B cell (primary cell): ENCODE data around the gene MYOCOS. TPM values are rescaled to one million over a fixed set of nuclear protein-coding genes. Genes with fewer than 3 reads are reported as not detected.

Experiments
- ATAC-seq: fragments of 200-7000 bp; cut with Tn5 transposase; one replicate; pipeline ENCODE4 v1.10.0; 2021; ENCODE audit warnings: low read depth, mild to moderate bottlenecking, moderate number of reproducible peaks, moderate library complexity
- CTCF ChIA-PET: fragments of 350-600 bp; sonication (Branson Sonifier 250); formaldehyde crosslinking; loops from one replicate; lab custom pipeline; 2021; ENCODE audit warnings: antibody characterized with exemption, inconsistent platforms; lab: Charles Lee
- POLR2A ChIA-PET: fragments of 350-600 bp; sonication (Branson Sonifier 250); formaldehyde crosslinking; loops from one replicate; lab custom pipeline; 2021; ENCODE audit warnings: antibody characterized with exemption; lab: Charles Lee
- DNase-seq: peaks from one replicate; pipeline ENCODE4 v3.0.0; 2013
- H2AFZ ChIP-seq: 2 replicates; pipeline ENCODE4 v1.6.1; 2012; ENCODE audit warnings: mild to moderate bottlenecking, low read depth, low read length; ENCODE audit not compliant: insufficient read depth, poor library complexity, severe bottlenecking
- H3K27ac ChIP-seq, 2 donors: 1 replicate in 1 of 2; 2 replicates in 1 of 2; pipeline ENCODE4 v1.5.1; 2012 to 2013; ENCODE audit warnings: low read length in 2 of 2, mild to moderate bottlenecking in 2 of 2, moderate library complexity in 1 of 2
- H3K27me3 ChIP-seq, 4 experiments: fragments of 200-600 bp in 1 of 4; sonication (generic) in 1 of 4; replicated peaks in 1 of 4; 1 replicate in 2 of 4; 2 replicates in 2 of 4; pipeline versions ENCODE4 v1.6.1 to v1.7.0; 2013 to 2016; ENCODE audit warnings: low read length in 3 of 4, mild to moderate bottlenecking in 2 of 4, mixed read lengths in 1 of 4, moderate library complexity in 1 of 4; ENCODE audit not compliant: insufficient read depth in 4 of 4, control insufficient read depth in 3 of 4; ENCODE audit errors: control extremely low read depth in 1 of 4
- H3K36me3 ChIP-seq, 2 experiments: replicated peaks in 1 of 2; 1 replicate in 1 of 2; 2 replicates in 1 of 2; pipeline versions ENCODE4 v1.6.1 to v1.7.1; 2013; ENCODE audit warnings: low read length in 1 of 2; ENCODE audit not compliant: insufficient read depth in 2 of 2, control insufficient read depth in 1 of 2; ENCODE audit errors: control extremely low read depth in 1 of 2, extremely low read depth in 1 of 2
- H3K4me1 ChIP-seq, 2 donors: fragments of 200-600 bp in 1 of 2; sonication (generic) in 1 of 2; 1 replicate in 1 of 2; 2 replicates in 1 of 2; pipeline versions ENCODE4 v1.5.1 to v1.6.1; 2013 to 2017; ENCODE audit warnings: low read length in 2 of 2; ENCODE audit not compliant: control insufficient read depth in 2 of 2, insufficient read depth in 2 of 2
- H3K4me2 ChIP-seq: replicated peaks from 2 replicates; pipeline ENCODE3; 2012; ENCODE audit warnings: mild to moderate bottlenecking, low read depth, low read length; ENCODE audit not compliant: poor library complexity, severe bottlenecking
- H3K4me3 ChIP-seq, 5 experiments: fragments of 200-600 bp in 1 of 5; sonication (generic) in 1 of 5; 1 replicate in 3 of 5; 2 replicates in 2 of 5; pipeline versions ENCODE4 v1.5.1 to v1.7.0; 2011 to 2016; ENCODE audit warnings: low read length in 4 of 5, mild to moderate bottlenecking in 4 of 5, low read depth in 2 of 5, control low read depth in 1 of 5, moderate library complexity in 1 of 5; ENCODE audit not compliant: insufficient read depth in 1 of 5; ENCODE audit errors: control extremely low read depth in 1 of 5, extremely low read depth in 1 of 5
- H3K79me2 ChIP-seq: fragments of 200-600 bp; sonication (generic); one replicate; pipeline ENCODE4 v1.6.0; 2016; ENCODE audit warnings: low read length; ENCODE audit not compliant: control insufficient read depth, insufficient read depth
- H3K9ac ChIP-seq: fragments of 200-600 bp; sonication (generic); 2 replicates; pipeline ENCODE4 v1.6.1; 2017; ENCODE audit warnings: mild to moderate bottlenecking, low read length, moderate library complexity
- H3K9me3 ChIP-seq, 3 donors: one replicate each; pipeline versions ENCODE4 v1.6.1 to v1.7.1; 2013; ENCODE audit warnings: low read length in 2 of 3; ENCODE audit not compliant: control insufficient read depth in 2 of 3, insufficient read depth in 1 of 3; ENCODE audit errors: control extremely low read depth in 1 of 3
- H4K20me1 ChIP-seq: 2 replicates; pipeline ENCODE4 v1.6.0; 2012; ENCODE audit warnings: mild to moderate bottlenecking, low read length; ENCODE audit not compliant: insufficient read depth, control insufficient read depth, poor library complexity, severe bottlenecking
- H3K27ac Mint-ChIP-seq: one replicate; pipeline ENCODE4 v1.8.0; 2021; ENCODE audit warnings: mixed read lengths
- H3K27me3 Mint-ChIP-seq: one replicate; pipeline ENCODE4 v1.8.0; 2021; ENCODE audit warnings: mixed read lengths
- H3K4me1 Mint-ChIP-seq: one replicate; pipeline ENCODE4 v1.8.0; 2021; ENCODE audit warnings: mixed read lengths
- H3K4me3 Mint-ChIP-seq: one replicate; pipeline ENCODE4 v1.8.0; 2021; ENCODE audit warnings: mixed read lengths
- H3K9me3 Mint-ChIP-seq: one replicate; pipeline ENCODE4 v1.8.0; 2022; ENCODE audit warnings: mixed read lengths; ENCODE audit not compliant: insufficient read depth
- EZH2 ChIP-seq: IDR thresholded peaks from 2 replicates; pipeline ENCODE4 v1.6.1; 2012; ENCODE audit warnings: borderline replicate concordance, low read depth, mild to moderate bottlenecking, moderate library complexity, low read length; ENCODE audit not compliant: insufficient read depth, poor library complexity, severe bottlenecking
- WGBS: methylation state at CpG from one replicate; pipeline ENCODE4 v1.1.5; 2013; ENCODE audit warnings: missing lambda C conversion rate; ENCODE audit not compliant: insufficient coverage; 5-methylcytosine and 5-hydroxymethylcytosine counted together
- intact Hi-C: fragments of 100-400 bp; cut with micrococcal nuclease; formaldehyde crosslinking; loops from one replicate; pipeline ENCODE4 v1.10.0; 2022
- polyA plus RNA-seq: library from polyadenylated mRNA; depleted of rRNA; stranded (reverse); fragments of >200 nt; gene quantifications from 2 replicates; pipeline ENCODE4 v1.2.3, GENCODE V29; 2012
- total RNA-seq, 2 donors: library from RNA; stranded (reverse); fragments of 120-200 nt in 1 of 2; gene quantifications; 1 replicate in 1 of 2; 2 replicates in 1 of 2; pipeline versions ENCODE4 v1.2.3 to v1.2.4, GENCODE V29; 2013 to 2022
- TF ChIP-seq, protein P1 (sequence below): fragments of 200-600 bp; IDR thresholded peaks from one replicate; pipeline ENCODE4 v1.8.0; 2022; ENCODE audit warnings: antibody characterized with exemption, mild to moderate bottlenecking

The MYOCOS gene
- total and polyA plus RNA-seq, 2 donors (not counting 1 experiment from before 2014, with no cell fraction given), result 0.39 TPM; not detected in 1

DNA sequence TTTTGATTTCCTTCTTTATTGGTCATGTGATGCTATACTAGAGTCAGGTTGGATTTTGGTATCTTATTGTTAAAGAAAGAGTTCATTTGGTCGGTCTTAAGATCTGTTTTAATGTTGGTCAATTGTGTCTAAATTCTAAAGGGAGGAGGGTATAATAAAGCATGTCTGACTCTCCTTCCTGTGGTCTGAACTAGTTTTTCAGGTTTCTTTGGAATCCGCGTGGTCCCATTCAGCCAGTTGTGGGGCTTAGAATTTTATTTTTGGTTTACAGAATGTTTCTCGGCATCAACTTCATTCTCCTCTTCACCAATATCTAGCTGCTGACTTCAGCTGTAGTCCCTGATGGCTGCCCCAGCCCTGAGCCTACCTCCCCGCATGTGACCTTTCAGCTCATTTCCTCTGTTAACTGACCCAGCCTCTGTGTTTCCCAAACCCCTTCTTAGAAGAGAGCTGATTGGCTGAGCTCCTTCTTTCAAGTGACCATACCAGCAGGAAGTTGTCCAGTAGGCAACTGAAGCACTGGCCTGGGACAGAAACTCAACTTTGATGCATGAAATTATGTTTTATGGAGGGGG, 39.1 kb downstream of the MYOCOS start:
- ChIA-PET POLR2A (no interaction called here), CTCF (no interaction called here)
- Histone ChIP-seq H3K27me3 (peaks cover 0 to 4% (median 0%) of the 10 kb centered on the region in 4 experiments), H3K27ac (no peak overlapping the region), H2AFZ (no peak overlapping the region), H3K79me2 (no peaks in the 10 kb centered on the region), H3K9ac (no peak overlapping the region), H3K4me2 (no peak overlapping the region), H3K4me1 (no peaks in the 10 kb centered on the region), H3K36me3 (no peaks in the 10 kb centered on the region), H4K20me1 (no peaks in the 10 kb centered on the region), H3K4me3 (no peak overlapping the region), H3K9me3 (no peaks in the 10 kb centered on the region)
- Mint-ChIP-seq H3K4me1 (no peaks in the 10 kb centered on the region), H3K27me3 (peaks cover 10% of the 10 kb centered on the region), H3K4me3 (no peak overlapping the region), H3K27ac (no peak overlapping the region), H3K9me3 (no peaks in the 10 kb centered on the region)
- TF ChIP-seq, protein P1, sequence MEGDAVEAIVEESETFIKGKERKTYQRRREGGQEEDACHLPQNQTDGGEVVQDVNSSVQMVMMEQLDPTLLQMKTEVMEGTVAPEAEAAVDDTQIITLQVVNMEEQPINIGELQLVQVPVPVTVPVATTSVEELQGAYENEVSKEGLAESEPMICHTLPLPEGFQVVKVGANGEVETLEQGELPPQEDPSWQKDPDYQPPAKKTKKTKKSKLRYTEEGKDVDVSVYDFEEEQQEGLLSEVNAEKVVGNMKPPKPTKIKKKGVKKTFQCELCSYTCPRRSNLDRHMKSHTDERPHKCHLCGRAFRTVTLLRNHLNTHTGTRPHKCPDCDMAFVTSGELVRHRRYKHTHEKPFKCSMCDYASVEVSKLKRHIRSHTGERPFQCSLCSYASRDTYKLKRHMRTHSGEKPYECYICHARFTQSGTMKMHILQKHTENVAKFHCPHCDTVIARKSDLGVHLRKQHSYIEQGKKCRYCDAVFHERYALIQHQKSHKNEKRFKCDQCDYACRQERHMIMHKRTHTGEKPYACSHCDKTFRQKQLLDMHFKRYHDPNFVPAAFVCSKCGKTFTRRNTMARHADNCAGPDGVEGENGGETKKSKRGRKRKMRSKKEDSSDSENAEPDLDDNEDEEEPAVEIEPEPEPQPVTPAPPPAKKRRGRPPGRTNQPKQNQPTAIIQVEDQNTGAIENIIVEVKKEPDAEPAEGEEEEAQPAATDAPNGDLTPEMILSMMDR, result no peak
- TF ChIP-seq EZH2, result no peak
- DNase-seq (no peak), ATAC-seq (no peak)
- intact Hi-C loops, result no loop called here
- 88% methylated on average over 2 of the region's 5 CpGs for WGBS

DNA sequence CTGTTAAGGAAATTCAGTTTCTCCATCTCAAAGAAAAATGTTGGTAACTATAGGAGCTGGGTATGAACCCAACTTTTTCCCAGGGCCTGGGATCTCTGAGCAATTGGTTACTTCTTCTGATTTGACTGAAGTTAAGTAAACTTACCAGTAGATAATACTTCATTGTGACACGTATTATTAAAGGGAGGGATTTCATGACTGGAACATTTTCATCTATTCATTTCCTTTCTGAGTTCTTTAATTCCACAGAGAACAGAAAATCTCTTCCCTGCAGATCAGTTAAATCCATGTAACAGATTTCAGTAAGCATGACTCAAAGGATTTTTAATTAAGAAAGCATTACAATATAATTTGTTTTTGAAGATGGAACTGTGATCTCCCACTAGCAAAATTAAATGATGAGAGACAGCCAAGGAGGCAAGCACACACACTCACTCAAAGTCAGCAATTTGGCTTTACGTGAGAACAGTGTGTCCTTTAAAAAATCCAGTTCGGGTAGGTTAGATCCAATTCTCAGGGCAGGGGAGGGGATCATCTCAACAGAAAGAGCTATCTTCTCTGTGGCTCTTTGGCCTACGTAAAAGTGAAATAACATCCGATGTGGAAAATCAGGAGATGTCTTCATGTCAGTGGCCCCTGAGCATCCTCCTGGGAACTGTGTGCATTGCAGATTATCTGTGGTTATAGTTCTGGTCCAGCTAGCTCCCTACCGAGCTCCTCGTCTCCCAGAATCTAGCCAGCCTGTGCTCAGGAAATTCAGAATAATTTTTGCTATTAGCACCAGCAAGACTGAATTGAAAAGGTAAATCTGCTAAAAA, 41.2 kb downstream of the MYOCOS start:
- peaks cover 8% of the 10 kb centered on the region for H3K27me3 Mint-ChIP-seq
- H3K9me3 ChIP-seq, result no peaks in the 10 kb centered on the region
- CTCF ChIA-PET, result interaction anchor here (1.0 kb wide), 1 partner anchor 30 kb away, joined by 3 read pairs; no protein-coding TSS in a partner anchor
- H3K27ac ChIP-seq, result no peak overlapping the region
- no peak overlapping the region for H3K27ac Mint-ChIP-seq
- H4K20me1 ChIP-seq, result no peaks in the 10 kb centered on the region
- H3K4me1 ChIP-seq, result no peaks in the 10 kb centered on the region
- intact Hi-C loops, result no loop called here
- H3K4me2 ChIP-seq, result no peak overlapping the region
- no peaks in the 10 kb centered on the region for H3K36me3 ChIP-seq
- no peak overlapping the region for H2AFZ ChIP-seq
- no peak overlapping the region for H3K9ac ChIP-seq
- no peaks in the 10 kb centered on the region for H3K4me1 Mint-ChIP-seq
- no peaks in the 10 kb centered on the region for H3K9me3 Mint-ChIP-seq
- POLR2A ChIA-PET, result no interaction called here
- WGBS, result 87% methylated on average over 3 of the region's 7 CpGs
- no peak overlapping the region for H3K4me3 ChIP-seq
- no peak overlapping the region for H3K4me3 Mint-ChIP-seq
- ATAC-seq, result no peak
- DNase-seq, result no peak
- H3K79me2 ChIP-seq, result no peaks in the 10 kb centered on the region
- no peaks in the 10 kb centered on the region for H3K27me3 ChIP-seq
- TF ChIP-seq, protein P1, result no peak
- no peak for TF ChIP-seq EZH2
